GM13977 (cell line): Measurements from ENCODE around the gene ANKMY1.
"Not testable (repeated sequence)": the region's sequence is repeated elsewhere in the genome, so short reads cannot be mapped to it uniquely, and the experiment has no call there.

ENCODE experiments used
- DNase-seq: peaks from one replicate; pipeline ENCODE4 v3.0.0; 2012; ENCODE audit warnings: low spot score
- in situ Hi-C: fragments of 300-500 bp; cut with MboI; formaldehyde crosslinking; loops from one replicate; pipeline ENCODE4 v1.12.0; 2022; ENCODE audit warnings: low sequenced_read_pairs, low pct_unique_long_range_greater_than_20kb, mixed read lengths, inconsistent platforms; ENCODE audit not compliant: unreplicated experiment
- TF ChIP-seq, protein P1 (sequence below): IDR thresholded peaks from 2 replicates; pipeline ENCODE4 v1.5.1; 2012; ENCODE audit warnings: mild to moderate bottlenecking, control low read depth; ENCODE audit not compliant: insufficient read depth; ENCODE audit errors: extremely low read depth, missing control alignments

The ANKMY1 gene

DNA sequence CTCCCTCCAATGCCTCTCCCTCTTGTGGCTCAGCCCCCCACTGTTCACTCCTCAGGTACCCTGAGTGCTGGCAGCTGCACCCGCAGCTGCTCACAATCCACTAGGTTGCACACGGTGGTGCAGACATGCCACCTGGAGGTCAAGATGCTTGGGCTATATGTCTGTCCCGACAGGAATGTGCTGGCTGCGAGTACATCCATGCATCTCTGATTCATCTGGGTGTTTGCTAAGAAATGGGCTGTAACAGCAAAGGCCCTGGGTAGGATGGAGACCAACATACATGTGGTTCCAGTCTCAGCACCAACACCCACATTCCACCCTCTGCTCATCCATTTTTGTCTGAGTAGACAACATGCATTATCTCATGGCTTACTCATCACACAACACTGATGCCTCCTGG lies 31.3 kb downstream of the ANKMY1 start:
- DNase-seq, result no peak
- in situ Hi-C loops, result no loop called here
- TF ChIP-seq, protein P1, sequence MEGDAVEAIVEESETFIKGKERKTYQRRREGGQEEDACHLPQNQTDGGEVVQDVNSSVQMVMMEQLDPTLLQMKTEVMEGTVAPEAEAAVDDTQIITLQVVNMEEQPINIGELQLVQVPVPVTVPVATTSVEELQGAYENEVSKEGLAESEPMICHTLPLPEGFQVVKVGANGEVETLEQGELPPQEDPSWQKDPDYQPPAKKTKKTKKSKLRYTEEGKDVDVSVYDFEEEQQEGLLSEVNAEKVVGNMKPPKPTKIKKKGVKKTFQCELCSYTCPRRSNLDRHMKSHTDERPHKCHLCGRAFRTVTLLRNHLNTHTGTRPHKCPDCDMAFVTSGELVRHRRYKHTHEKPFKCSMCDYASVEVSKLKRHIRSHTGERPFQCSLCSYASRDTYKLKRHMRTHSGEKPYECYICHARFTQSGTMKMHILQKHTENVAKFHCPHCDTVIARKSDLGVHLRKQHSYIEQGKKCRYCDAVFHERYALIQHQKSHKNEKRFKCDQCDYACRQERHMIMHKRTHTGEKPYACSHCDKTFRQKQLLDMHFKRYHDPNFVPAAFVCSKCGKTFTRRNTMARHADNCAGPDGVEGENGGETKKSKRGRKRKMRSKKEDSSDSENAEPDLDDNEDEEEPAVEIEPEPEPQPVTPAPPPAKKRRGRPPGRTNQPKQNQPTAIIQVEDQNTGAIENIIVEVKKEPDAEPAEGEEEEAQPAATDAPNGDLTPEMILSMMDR, result no peak

DNA sequence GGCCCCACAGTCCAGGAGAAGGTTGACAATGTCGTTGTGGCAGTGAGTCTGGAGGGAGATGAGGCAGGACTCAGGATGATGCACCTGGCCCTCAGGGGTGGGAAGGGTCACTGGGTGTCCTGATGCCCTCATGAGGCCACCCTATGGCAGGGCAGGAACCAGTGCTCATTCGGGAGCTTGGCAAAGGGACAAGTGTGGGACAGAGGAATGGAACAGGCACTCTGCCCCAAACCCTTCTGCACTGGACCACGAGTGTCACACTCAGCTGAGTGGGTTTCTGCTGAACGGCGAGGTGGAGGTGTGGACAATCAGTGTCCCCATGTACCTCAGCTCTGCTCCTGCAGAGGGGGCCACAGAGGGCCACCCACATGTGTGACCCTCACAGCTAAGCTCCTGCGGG lies 32.0 kb downstream of the ANKMY1 start:
- in situ Hi-C loops, result no loop called here
- no peak for DNase-seq

DNA sequence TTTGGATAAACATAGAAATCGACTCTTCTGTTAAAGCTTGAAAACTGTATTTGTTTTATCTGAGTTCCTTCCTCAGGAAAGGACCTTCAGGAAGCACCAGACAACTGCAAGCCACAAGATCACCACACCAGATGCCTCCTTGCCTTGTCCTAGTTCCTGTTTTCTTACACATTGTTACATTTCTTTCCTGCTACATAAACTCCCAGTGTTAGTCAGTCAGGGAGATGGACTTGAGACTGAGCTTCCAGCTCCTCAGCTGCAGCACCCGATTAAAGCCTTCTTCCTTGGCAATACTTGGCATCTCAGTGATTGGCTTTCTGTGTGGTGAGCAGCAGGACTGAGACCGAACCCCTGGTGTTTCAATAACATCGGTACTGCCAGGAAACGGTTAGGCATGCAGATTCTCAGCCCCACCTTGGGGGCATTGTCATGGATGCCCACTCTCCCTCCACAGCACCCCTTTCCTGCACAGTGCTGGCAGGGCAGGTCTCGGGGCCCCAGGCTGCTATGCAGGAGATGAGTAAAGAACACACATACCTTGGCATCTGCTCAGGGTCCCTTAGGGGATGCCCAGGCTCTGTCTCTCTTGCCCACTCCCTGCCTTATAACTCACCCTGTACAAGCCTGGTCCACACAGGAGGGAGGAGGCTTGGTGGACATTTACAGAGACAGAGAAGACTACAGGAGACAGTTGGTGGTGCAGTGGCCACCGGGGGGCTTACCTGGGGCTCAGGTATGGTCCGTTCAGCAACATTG lies 32.6 kb downstream of the ANKMY1 start:
- TF ChIP-seq, protein P1, result no peak
- in situ Hi-C loops, result loop anchor here (25.0 kb wide), 1 partner anchor 312 kb away; no protein-coding TSS in a partner anchor
- DNase-seq, result no peak

More for the DNA sequence above, 32.0 kb downstream of the ANKMY1 start:
- TF ChIP-seq, protein P1, result no peak

DNA sequence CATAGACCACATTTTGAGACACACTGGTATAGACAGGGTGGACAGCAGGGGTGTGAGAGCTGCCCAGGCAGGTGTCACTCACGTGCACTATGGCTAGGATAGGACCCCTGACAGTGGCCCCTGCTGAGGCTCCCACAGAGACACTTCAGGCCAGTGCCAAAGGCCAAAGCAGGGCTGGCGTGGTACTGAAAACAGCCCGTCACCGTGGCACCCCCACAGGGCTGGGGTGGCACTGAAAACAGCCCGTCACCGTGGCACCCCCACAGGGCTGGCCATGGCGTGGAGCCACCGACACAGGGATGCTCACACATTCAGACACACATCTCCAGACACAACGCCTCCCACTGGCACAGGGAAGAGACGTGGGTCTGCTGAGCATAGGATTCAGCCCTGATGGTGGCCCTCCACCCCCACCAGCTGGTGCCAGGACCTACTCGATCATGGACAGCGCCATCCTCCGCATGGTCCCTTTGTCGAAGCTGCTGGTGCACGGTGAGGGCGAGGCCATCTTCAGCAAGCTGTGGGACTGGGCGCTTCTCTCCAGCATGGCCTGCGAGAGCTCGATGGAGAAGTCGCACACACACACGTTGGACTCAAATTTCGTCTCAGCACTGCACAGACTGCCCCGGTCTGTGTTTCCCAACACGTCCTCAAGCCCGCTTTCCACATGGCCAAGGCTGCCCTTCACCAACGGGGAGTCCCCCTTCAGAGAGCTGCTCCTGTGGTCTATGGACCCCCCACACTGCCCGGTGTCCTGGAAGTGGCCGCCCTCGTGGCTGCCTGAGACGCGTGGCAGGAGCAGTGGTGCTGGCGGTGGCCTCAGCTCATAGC lies 34.1 kb downstream of the ANKMY1 start:
- no peak for DNase-seq
- TF ChIP-seq, protein P1, result no peak

DNA sequence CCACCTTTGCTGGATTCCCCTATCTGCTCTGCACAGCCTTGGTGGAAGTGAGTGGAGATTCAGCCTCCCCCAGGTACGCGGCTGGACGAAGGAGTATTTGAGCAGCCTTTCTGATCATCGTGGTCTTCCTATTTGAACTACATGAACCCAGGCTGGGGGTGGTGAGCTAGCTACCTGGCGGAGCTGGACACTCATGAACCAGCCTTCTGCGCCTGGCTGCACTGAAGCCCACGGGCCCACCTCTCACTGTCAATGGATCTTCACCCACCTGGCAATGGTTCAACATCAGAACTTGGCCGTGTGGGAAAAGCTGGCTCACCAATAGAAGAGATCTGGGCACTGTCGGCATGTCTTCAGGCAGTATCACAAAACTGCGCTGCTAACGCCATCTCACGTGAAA lies 35.4 kb downstream of the ANKMY1 start:
- in situ Hi-C loops, result loop anchor here (25.0 kb wide), 1 partner anchor 315 kb away; no protein-coding TSS in a partner anchor
- TF ChIP-seq, protein P1, result no peak
- DNase-seq, result no peak

More for the DNA sequence above, 34.1 kb downstream of the ANKMY1 start:
- in situ Hi-C loops, result loop anchor here (25.0 kb wide), 1 partner anchor 314 kb away; no protein-coding TSS in a partner anchor

DNA sequence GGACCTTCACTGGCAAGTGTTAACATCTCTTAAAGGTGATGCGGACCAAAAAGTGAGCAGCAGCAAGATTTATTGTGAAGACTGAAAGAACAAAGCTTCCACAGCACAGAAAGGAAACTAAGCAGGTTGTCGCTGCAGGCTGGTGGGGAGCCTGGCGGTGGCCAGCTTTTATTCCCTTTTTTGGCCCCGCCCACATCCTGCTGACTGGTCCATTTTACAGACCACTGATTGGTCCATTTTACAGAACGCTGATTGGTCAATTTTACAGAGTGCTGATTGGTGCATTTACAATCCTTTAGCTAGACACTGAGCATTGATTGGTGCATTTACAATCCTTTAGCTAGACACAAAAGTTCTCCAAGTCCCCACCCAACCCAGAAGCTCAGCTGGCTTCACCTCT lies 35.9 kb downstream of the ANKMY1 start:
- not testable (repeated sequence) for DNase-seq
- in situ Hi-C loops, result loop anchor here (25.0 kb wide), 1 partner anchor 315 kb away; no protein-coding TSS in a partner anchor
